Measurements from ENCODE around the gene PIGL.
A peak's percentile ranks its signal among the peaks of the same experiment; 100 is the strongest.

The PIGL gene

DNA sequence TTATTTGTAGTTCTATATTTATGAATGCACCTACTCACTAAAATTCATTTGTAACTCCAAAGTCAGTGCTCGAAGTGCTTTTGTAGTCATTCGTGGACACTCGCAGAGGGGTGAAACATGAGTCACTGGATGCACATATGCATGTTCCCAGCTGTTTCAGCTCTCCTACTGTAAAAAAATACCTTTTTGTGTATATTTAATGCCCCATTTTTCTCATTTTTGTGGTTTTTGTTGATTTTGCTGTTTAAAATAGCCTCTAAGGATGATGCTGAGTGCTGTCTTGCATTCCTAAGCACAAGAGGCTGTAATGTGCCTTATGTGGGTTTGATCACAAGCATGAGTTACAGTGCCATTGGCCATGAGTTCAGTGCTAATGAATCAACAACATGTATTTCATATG is 105.6 kb downstream of the PIGL start:
- DNase-seq (ENCODE audit: extremely low spot score): no peak
- TF ChIP-seq, protein P1, sequence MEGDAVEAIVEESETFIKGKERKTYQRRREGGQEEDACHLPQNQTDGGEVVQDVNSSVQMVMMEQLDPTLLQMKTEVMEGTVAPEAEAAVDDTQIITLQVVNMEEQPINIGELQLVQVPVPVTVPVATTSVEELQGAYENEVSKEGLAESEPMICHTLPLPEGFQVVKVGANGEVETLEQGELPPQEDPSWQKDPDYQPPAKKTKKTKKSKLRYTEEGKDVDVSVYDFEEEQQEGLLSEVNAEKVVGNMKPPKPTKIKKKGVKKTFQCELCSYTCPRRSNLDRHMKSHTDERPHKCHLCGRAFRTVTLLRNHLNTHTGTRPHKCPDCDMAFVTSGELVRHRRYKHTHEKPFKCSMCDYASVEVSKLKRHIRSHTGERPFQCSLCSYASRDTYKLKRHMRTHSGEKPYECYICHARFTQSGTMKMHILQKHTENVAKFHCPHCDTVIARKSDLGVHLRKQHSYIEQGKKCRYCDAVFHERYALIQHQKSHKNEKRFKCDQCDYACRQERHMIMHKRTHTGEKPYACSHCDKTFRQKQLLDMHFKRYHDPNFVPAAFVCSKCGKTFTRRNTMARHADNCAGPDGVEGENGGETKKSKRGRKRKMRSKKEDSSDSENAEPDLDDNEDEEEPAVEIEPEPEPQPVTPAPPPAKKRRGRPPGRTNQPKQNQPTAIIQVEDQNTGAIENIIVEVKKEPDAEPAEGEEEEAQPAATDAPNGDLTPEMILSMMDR (IDR thresholded peaks at IDR 0.05; ENCODE audit: control extremely low read depth, extremely low read depth, low read depth, missing control alignments): no peak
- ChIA-PET CTCF (interaction anchor here (6.5 kb wide), 1 partner anchor 19 kb away, joined by 29 read pairs; no protein-coding TSS in a partner anchor), POLR2A (no interaction called here)

DNA sequence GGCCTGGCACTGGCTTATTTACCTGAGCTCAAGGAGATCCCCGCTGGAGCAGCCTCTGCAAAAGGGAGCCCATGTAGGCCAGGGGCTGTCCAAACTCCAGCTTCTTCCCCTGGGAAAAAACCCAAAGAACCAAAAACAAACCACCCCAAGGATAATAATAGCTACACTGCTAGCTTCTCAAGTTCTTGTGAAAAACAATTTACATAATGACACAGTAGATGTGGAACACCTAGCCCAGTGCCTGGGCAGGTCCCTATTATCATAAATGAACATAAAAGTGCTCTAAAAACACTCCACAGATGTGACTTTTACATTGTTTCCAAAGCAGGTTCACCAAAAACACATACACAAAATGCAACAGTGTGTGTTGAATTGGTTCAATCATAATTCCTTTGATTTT is 109.0 kb downstream of the PIGL start:
- DNase-seq (ENCODE audit: extremely low spot score): no peak
- ChIA-PET CTCF (interaction anchor here (1.3 to 6.5 kb wide), 9 partner anchors 10 to 196 kb away, joined by 3 to 29 read pairs (median 6); partner anchors contain the start of gene CENPV), POLR2A (interaction anchor here (0.7 kb wide), 1 partner anchor 55 kb away, joined by 4 read pairs; the partner anchor contains the start of gene UBB)
- TF ChIP-seq, protein P1 (IDR thresholded peaks at IDR 0.05; ENCODE audit: control extremely low read depth, extremely low read depth, low read depth, missing control alignments): no peak

DNA sequence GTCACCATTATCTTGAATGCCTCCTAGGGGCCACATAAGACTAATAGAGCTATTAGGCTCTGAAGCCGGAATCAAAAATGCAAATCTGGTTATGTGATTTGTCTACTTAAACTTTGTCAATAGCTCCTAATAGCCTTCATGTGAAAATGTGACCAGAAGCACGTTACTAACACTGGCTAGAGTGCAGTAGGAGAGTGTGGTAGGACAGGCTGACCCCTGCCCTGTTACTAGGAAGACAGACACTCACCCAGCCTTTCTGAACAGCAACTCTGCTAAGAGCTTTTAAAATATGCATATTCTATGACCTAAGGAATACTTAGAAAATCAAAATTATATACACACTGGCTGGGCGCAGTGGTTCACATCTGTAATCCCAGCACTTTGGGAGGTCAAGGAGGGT is 110.0 kb downstream of the PIGL start:
- no peak for DNase-seq (ENCODE audit: extremely low spot score)
- CTCF ChIA-PET: interaction anchor here (1.3 to 6.5 kb wide), 5 partner anchors 12 to 37 kb away, joined by 4 to 29 read pairs (median 6); no protein-coding TSS in a partner anchor
- POLR2A ChIA-PET: no interaction called here
- TF ChIP-seq, protein P1 (IDR thresholded peaks at IDR 0.05; ENCODE audit: control extremely low read depth, extremely low read depth, low read depth, missing control alignments): no peak

DNA sequence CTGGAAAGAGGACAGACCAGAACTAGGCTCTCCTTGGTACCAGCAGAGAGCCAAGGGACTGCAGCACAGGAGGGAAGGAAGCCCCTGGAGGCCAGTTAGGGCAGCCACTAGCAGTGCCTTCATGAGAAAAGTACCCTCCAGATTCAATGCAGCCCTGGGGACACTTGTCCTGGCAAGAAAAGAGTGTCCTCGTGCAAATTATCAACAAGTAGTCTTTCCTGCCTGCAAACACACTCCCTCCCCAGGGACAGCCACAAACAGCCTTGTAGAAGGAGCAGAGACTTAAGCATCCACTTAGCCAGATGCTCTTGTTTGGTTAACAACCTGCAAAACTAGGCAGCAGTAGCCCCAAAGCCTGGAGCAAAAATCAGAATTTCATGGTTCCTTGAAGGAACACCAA is 112.0 kb downstream of the PIGL start:
- POLR2A ChIA-PET: no interaction called here

DNA sequence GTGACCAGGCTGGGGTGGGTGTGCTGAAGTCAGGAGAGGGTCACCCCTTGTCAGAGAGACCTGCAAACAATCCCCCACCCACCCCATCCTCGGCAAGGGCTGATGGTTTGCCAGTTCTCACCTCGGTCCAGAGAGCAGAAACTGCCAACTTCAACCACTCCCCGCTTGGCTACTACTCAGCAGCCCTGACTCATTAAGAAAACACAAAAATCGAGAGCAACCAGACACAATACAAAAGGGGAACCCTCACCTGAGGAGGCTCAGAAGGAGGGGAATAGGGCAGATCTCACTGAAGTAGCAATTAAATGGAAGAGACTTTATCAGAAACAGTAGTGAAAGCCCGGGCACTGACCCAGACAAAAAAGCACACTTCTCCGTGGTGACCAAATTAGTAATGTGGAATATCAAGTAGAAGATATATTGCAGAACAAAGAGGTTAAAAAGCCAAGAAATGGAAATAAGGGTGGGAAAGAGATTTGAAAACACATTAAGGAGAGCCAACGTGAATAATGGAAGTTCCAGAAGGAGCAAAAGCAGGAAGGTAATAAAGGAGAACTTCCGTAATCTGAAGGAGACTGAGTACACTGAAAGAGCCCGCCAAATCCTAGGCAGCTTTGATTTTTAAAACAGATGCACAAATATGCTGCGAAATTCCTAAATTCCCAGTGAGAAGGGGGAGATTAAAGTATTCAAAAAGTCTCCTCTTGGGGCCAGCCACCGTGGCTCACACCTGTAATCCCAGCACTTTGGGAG is 112.7 kb downstream of the PIGL start:
- DNase-seq (ENCODE audit: extremely low spot score): peak; percentile 56
- ChIA-PET CTCF (interaction anchor here (2.2 kb wide), 1 partner anchor 34 kb away, joined by 7 read pairs; no protein-coding TSS in a partner anchor), POLR2A (no interaction called here)
- TF ChIP-seq, protein P1 (IDR thresholded peaks at IDR 0.05; ENCODE audit: control extremely low read depth, extremely low read depth, low read depth, missing control alignments): no peak

More for the DNA sequence above, 112.0 kb downstream of the PIGL start:
- CTCF ChIA-PET: no interaction called here
- TF ChIP-seq, protein P1 (IDR thresholded peaks at IDR 0.05; ENCODE audit: control extremely low read depth, extremely low read depth, low read depth, missing control alignments): no peak
- DNase-seq (ENCODE audit: extremely low spot score): no peak

DNA sequence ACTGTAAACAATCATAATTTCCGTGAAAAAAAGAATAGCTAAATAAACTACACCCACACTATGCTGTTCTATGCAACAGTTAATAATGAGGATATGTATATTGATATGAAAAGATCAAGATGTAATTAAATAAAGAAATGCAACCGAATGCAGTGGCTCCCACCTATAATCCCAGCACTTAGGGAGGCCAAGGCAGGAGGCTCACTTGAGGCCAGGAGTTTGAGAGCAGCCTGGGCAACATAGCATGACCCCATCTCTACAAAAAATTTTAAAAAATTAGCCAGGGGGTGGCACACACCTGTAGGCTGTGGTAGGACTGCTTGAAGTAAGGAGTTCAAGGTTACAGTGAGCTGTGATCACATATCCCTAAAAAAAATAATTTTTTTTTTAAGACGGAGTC is 121.4 kb downstream of the PIGL start:
- ChIA-PET POLR2A (no interaction called here), CTCF (interaction anchor here (0.8 to 3.9 kb wide), 4 partner anchors 12 to 34 kb away, joined by 4 to 17 read pairs (median 6); partner anchors contain the start of gene CENPV)
- TF ChIP-seq, protein P1 (IDR thresholded peaks at IDR 0.05; ENCODE audit: control extremely low read depth, extremely low read depth, low read depth, missing control alignments): no peak
- no peak for DNase-seq (ENCODE audit: extremely low spot score)
